Natural killer cell treated with Interleukin-12 subunit alpha and Interleukin-12 subunit beta and Interleukin-15 and Interleukin-18, amount 100 ng/mL, for 72 hours (primary cell): ENCODE results near the gene SPAG9. TPM values are rescaled to one million over a fixed set of nuclear protein-coding genes. Genes with fewer than 3 reads are reported as not detected.
A peak's percentile ranks its signal among the peaks of the same experiment; 100 is the strongest.
"Not testable (repeated sequence)": the region's sequence is repeated elsewhere in the genome, so short reads cannot be mapped to it uniquely, and the experiment has no call there.

Source experiments
- ATAC-seq, 2 donors: fragments of 150-1000 bp; cut with Tn5 transposase in 1 of 2; sonication (Bioruptor Pico), chemical (Tn5 transposase) in 1 of 2; 2 replicates each; pipeline ENCODE4 v1.10.0; 2021
- DNase-seq: peaks from one replicate; pipeline ENCODE4 v3.0.0; 2022; ENCODE audit warnings: low spot score
- H3K27ac Mint-ChIP-seq, 2 donors: 1 replicate in 1 of 2; 2 replicates in 1 of 2; pipeline ENCODE4 v1.8.0; 2022; ENCODE audit warnings: mixed read lengths in 2 of 2, mild to moderate bottlenecking in 1 of 2, moderate library complexity in 1 of 2
- H3K27me3 Mint-ChIP-seq, 2 donors: 1 replicate in 1 of 2; 2 replicates in 1 of 2; pipeline ENCODE4 v1.8.0; 2022; ENCODE audit warnings: mixed read lengths in 2 of 2
- H3K36me3 Mint-ChIP-seq: one replicate; pipeline ENCODE4 v1.8.0; 2022; ENCODE audit warnings: mixed read lengths
- H3K4me1 Mint-ChIP-seq, 2 donors: 1 replicate in 1 of 2; 2 replicates in 1 of 2; pipeline ENCODE4 v1.8.0; 2022; ENCODE audit warnings: low read depth in 2 of 2, mixed read lengths in 2 of 2, mild to moderate bottlenecking in 1 of 2
- H3K4me3 Mint-ChIP-seq: one replicate; pipeline ENCODE4 v1.8.0; 2022; ENCODE audit warnings: mixed read lengths
- H3K9me3 Mint-ChIP-seq: 2 replicates; pipeline ENCODE4 v1.8.0; 2022; ENCODE audit warnings: mixed read lengths
- total RNA-seq, 2 donors: library from RNA; stranded (reverse); gene quantifications; one replicate each; pipeline ENCODE4 v1.2.3, GENCODE V29; 2022

The SPAG9 gene
- total RNA-seq, 2 donors from 2014 or later, result 49.2 to 87.5 TPM

- not testable (repeated sequence) for DNase-seq, H3K27me3 Mint-ChIP-seq, H3K4me1 Mint-ChIP-seq, H3K27ac Mint-ChIP-seq, ATAC-seq, H3K4me3 Mint-ChIP-seq, H3K36me3 Mint-ChIP-seq, H3K9me3 Mint-ChIP-seq
These were observed 179.0 kb downstream of the SPAG9 start for GRCh38 chr17:50941676-50942048.

GRCh38 chr17:50939795-50940684, 180.6 kb downstream of the SPAG9 start:
- ATAC-seq (no peak), DNase-seq (no peak)
- no peaks in the 10 kb centered on the region for H3K36me3 Mint-ChIP-seq
- peaks cover 0 to 5% of the 10 kb centered on the region in 2 donors for H3K4me1 Mint-ChIP-seq
- no peak overlapping the region for H3K27ac Mint-ChIP-seq
- no peaks in the 10 kb centered on the region for H3K9me3 Mint-ChIP-seq
- H3K27me3 Mint-ChIP-seq, result peaks cover 0 to 5% of the 10 kb centered on the region in 2 donors
- H3K4me3 Mint-ChIP-seq, result no peak overlapping the region

GRCh38 chr17:50939542-50939794, 181.2 kb downstream of the SPAG9 start:
- H3K27ac Mint-ChIP-seq, result no peak overlapping the region
- no peak overlapping the region for H3K4me3 Mint-ChIP-seq
- ATAC-seq (no peak), DNase-seq (no peak)
- no peaks in the 10 kb centered on the region for H3K9me3 Mint-ChIP-seq
- no peaks in the 10 kb centered on the region for H3K36me3 Mint-ChIP-seq
- peaks cover 0 to 5% of the 10 kb centered on the region in 2 donors for H3K4me1 Mint-ChIP-seq
- peaks cover 0 to 5% of the 10 kb centered on the region in 2 donors for H3K27me3 Mint-ChIP-seq

GRCh38 chr17:50938821-50939541, 181.7 kb downstream of the SPAG9 start:
- no peak overlapping the region for H3K27ac Mint-ChIP-seq
- DNase-seq (no peak), ATAC-seq (no peak)
- H3K36me3 Mint-ChIP-seq, result no peaks in the 10 kb centered on the region
- peaks cover 0 to 5% of the 10 kb centered on the region in 2 donors for H3K27me3 Mint-ChIP-seq
- no peaks in the 10 kb centered on the region for H3K9me3 Mint-ChIP-seq
- H3K4me1 Mint-ChIP-seq, result peaks cover 0 to 5% of the 10 kb centered on the region in 2 donors
- no peak overlapping the region for H3K4me3 Mint-ChIP-seq

GRCh38 chr17:50935996-50936266, 184.7 kb downstream of the SPAG9 start:
- Mint-ChIP-seq H3K4me1 (peaks cover 6 to 10% of the 10 kb centered on the region in 2 donors), H3K4me3 (no peak overlapping the region), H3K9me3 (no peaks in the 10 kb centered on the region), H3K36me3 (no peaks in the 10 kb centered on the region), H3K27me3 (no peaks in the 10 kb centered on the region), H3K27ac (no peak overlapping the region)
- DNase-seq (no peak), ATAC-seq (no peak)

- Mint-ChIP-seq H3K27ac (no peak overlapping the region), H3K4me3 (no peak overlapping the region), H3K36me3 (no peaks in the 10 kb centered on the region), H3K4me1 (peaks cover 6 to 16% of the 10 kb centered on the region in 2 donors), H3K9me3 (no peaks in the 10 kb centered on the region), H3K27me3 (no peaks in the 10 kb centered on the region)
- no peak for DNase-seq
- ATAC-seq, result no peak
These were observed 185.3 kb downstream of the SPAG9 start for GRCh38 chr17:50935221-50935995.

GRCh38 chr17:50934672-50935220, 185.9 kb downstream of the SPAG9 start:
- Mint-ChIP-seq H3K4me3 (no peak overlapping the region), H3K36me3 (no peaks in the 10 kb centered on the region), H3K4me1 (peaks cover 6 to 22% of the 10 kb centered on the region in 2 donors), H3K9me3 (no peaks in the 10 kb centered on the region), H3K27me3 (peaks cover 0 to 3% of the 10 kb centered on the region in 2 donors), H3K27ac (no peak overlapping the region)
- no peak for DNase-seq
- ATAC-seq, result no peak

GRCh38 chr17:50934161-50934560, 186.5 kb downstream of the SPAG9 start:
- Mint-ChIP-seq H3K4me1 (peaks cover 6 to 23% of the 10 kb centered on the region in 2 donors), H3K9me3 (no peaks in the 10 kb centered on the region), H3K4me3 (no peak overlapping the region), H3K27ac (no peak overlapping the region), H3K27me3 (peaks cover 0 to 4% of the 10 kb centered on the region in 2 donors), H3K36me3 (no peaks in the 10 kb centered on the region)
- ATAC-seq (no peak), DNase-seq (no peak)

GRCh38 chr17:50931144-50931908, 189.3 kb downstream of the SPAG9 start:
- no peaks in the 10 kb centered on the region for H3K9me3 Mint-ChIP-seq
- DNase-seq (no peak), ATAC-seq (peak; percentile 82 to 85)
- H3K36me3 Mint-ChIP-seq, result no peaks in the 10 kb centered on the region
- H3K27me3 Mint-ChIP-seq, result peaks cover 11 to 18% of the 10 kb centered on the region in 2 donors
- peaks cover 9 to 45% of the 10 kb centered on the region in 2 donors for H3K4me1 Mint-ChIP-seq
- peak overlapping the region; percentile 78 for H3K4me3 Mint-ChIP-seq
- peak overlapping the region; percentile 38 to 74 for H3K27ac Mint-ChIP-seq

GRCh38 chr17:50928646-50929045, 192.0 kb downstream of the SPAG9 start:
- peak overlapping the region; percentile 2 to 7 for H3K27ac Mint-ChIP-seq
- H3K36me3 Mint-ChIP-seq, result no peaks in the 10 kb centered on the region
- H3K27me3 Mint-ChIP-seq, result peaks cover 11 to 21% of the 10 kb centered on the region in 2 donors
- H3K4me3 Mint-ChIP-seq, result no peak overlapping the region
- no peaks in the 10 kb centered on the region for H3K9me3 Mint-ChIP-seq
- ATAC-seq (no peak), DNase-seq (no peak)
- peaks cover 11 to 49% of the 10 kb centered on the region in 2 donors for H3K4me1 Mint-ChIP-seq

- peaks cover 11 to 49% of the 10 kb centered on the region in 2 donors for H3K4me1 Mint-ChIP-seq
- DNase-seq (no peak), ATAC-seq (no peak)
- peak overlapping the region in 1 of 2 donors; percentile 60 for H3K27ac Mint-ChIP-seq
- H3K27me3 Mint-ChIP-seq, result peaks cover 11 to 21% of the 10 kb centered on the region in 2 donors
- H3K4me3 Mint-ChIP-seq, result no peak overlapping the region
- no peaks in the 10 kb centered on the region for H3K36me3 Mint-ChIP-seq
- H3K9me3 Mint-ChIP-seq, result no peaks in the 10 kb centered on the region
These were observed 193.4 kb downstream of the SPAG9 start for GRCh38 chr17:50927287-50927686.

- Mint-ChIP-seq H3K36me3 (no peaks in the 10 kb centered on the region), H3K27ac (no peak overlapping the region), H3K27me3 (peaks cover 11 to 21% of the 10 kb centered on the region in 2 donors), H3K9me3 (no peaks in the 10 kb centered on the region), H3K4me1 (peaks cover 9 to 45% of the 10 kb centered on the region in 2 donors), H3K4me3 (no peak overlapping the region)
- no peak for DNase-seq
- peak in 1 of 2 donors; percentile 59 for ATAC-seq
These were observed 194.1 kb downstream of the SPAG9 start for GRCh38 chr17:50926523-50926922.

- no peaks in the 10 kb centered on the region for H3K9me3 Mint-ChIP-seq
- H3K27ac Mint-ChIP-seq, result peak overlapping the region in 1 of 2 donors; percentile 44
- H3K4me3 Mint-ChIP-seq, result no peak overlapping the region
- H3K27me3 Mint-ChIP-seq, result peaks cover 11 to 26% of the 10 kb centered on the region in 2 donors
- ATAC-seq (no peak), DNase-seq (no peak)
- peaks cover 9 to 38% of the 10 kb centered on the region in 2 donors for H3K4me1 Mint-ChIP-seq
- H3K36me3 Mint-ChIP-seq, result no peaks in the 10 kb centered on the region
These were observed 195.3 kb downstream of the SPAG9 start for GRCh38 chr17:50925296-50925891.
